RPMI8226 (cell line): ENCODE results near the gene TMEM235.

Experiments used
- DNase-seq: peaks from one replicate; pipeline ENCODE4 v3.0.0-alpha.2; 2015

The TMEM235 gene

DNA sequence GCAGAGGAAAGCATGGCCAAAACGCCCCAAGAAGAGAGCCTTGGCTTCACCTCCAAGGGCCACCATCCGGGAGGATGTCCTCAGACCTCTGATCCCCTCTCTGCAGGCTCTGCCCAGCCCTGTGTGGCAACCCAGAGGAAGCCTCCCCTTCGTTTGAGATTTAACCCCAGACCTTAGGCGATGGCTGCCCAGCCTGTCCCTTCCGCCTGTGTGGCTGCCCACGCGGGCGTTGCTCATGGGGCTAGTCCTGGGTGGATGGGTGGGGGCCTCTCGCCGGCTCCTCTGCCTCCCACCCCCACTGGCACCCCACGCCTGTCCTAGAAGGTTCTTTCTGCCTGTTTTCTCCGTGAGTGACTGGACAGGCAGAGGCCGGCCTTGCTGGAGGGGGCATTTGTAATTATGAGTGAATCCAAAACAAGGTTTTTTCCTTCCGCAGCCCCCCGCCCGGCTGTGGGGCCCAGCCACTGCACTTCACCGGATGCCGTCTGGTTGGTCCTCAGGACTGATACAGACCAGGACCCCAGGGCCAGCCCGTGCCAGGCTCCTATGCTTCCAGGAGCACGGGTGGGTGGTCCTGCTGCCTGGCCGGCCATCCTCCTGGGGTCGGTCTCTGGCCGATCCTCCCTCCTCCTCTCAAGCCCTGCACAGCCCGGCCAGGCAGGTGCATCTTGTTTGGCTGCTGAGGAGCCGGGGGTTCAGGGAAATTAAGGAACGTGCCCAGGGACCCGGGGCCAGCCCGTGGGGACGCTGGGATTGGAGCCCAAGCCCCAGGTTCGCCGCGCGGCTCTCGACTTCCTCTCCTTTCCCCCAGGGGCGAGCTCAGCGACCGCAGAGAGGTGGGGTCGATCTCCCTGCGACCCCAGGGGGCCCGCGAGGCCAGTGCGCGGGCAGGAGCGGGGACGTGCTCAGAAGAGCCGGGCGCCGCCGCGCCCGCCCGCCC, at the start of gene TMEM235:
Gene TMEM235 (plus strand): TSS at position 636 of the 940 bp plus-strand sequence. CDS start 393 bp downstream, outside the sequence.
- DNase-seq, result no peak

DNA sequence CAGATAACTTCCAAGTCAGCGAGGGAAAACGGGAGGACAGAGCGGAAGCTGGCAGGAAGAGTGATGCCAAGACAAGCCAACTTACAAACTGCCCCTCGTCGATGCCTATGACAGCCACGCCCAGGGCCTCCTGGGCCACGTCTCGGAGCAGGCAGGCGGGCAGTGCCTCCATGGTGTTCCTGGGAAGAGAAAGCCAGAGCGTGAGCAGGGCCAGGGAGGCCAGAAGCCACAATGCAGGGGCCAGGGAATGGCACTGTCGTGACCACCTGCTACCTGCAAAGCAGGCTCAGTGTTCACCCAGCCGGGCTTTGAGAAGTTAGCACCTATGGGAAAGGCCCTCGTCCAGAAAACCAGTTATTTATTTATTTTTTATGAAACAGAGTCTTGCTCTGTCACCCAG, 48.9 kb upstream of the TMEM235 start:
- no peak for DNase-seq

GRCh38 chr17:78183916-78184315, 47.5 kb upstream of the TMEM235 start:
- no peak for DNase-seq

DNA sequence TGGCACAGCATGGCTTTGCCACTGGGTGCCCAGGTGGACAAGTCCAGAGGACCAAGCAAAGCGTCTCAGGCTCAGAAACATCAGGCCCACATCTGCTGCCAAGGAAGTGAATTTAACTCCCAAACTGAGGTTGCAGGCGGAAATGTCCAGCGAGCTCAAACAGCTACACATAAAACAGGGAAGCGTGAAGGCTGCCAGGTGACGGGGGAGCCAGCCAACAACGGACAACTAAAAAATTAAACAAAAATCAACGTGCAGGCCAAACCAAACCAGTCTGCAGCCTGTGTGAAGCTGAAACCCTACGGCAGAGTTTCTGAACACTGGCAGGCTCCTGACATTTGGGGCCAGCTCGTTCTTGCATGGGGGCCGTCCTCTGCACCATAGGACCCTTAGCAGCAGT, 47.1 kb upstream of the TMEM235 start:
- no peak for DNase-seq

DNA sequence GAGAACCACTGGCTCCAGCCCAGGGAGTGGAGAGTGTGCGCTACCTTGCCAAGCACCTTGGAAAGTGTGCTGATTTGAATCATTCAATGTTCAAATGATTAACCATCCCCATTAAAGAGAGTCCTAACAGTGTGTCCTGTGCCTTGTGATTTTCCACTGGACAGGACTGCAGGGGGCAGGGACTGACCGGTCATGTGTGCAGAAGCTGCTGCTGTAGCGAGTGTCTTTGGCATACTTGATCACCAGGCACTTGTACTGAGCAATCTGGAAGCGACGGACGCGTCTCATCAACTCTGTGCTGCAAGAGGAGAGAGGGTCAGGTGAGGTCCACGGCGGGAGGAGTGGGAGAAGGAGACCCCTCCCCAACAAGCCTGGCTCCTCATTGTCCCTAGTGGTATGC, 46.6 kb upstream of the TMEM235 start:
- DNase-seq, result no peak

GRCh38 chr17:78185981-78186691, 45.3 kb upstream of the TMEM235 start:
- DNase-seq, result peak; percentile 71

GRCh38 chr17:78186692-78187595, 44.5 kb upstream of the TMEM235 start, which contains the start of the genes AFMID and TK1:
Gene AFMID (plus strand): TSS chr17:78187362. CDS start chr17:78187371, 9 bp downstream.
Gene TK1 (minus strand): TSS chr17:78187052. CDS start chr17:78186994, 58 bp downstream.
- DNase-seq, result peak; percentile 97

DNA sequence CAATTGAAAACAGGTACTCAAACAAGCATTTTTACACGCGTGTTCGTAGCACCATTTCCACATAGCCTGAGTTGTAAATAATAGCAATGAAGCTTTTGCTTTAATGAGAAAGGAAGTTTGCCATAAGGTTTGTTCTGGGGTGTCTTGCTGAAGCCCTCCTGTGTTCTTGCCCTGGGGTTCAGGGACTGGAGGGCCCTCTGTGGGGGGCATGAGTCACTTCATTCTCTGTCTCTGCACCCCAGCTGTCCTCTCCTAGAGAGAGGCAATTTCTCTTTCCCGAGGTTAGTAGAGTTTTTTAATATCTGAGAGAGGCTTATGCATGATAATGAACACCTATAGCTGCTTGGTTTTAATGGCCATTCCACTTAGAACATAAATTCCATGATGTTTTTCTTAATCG, 34.7 kb upstream of the TMEM235 start:
- no peak for DNase-seq

DNA sequence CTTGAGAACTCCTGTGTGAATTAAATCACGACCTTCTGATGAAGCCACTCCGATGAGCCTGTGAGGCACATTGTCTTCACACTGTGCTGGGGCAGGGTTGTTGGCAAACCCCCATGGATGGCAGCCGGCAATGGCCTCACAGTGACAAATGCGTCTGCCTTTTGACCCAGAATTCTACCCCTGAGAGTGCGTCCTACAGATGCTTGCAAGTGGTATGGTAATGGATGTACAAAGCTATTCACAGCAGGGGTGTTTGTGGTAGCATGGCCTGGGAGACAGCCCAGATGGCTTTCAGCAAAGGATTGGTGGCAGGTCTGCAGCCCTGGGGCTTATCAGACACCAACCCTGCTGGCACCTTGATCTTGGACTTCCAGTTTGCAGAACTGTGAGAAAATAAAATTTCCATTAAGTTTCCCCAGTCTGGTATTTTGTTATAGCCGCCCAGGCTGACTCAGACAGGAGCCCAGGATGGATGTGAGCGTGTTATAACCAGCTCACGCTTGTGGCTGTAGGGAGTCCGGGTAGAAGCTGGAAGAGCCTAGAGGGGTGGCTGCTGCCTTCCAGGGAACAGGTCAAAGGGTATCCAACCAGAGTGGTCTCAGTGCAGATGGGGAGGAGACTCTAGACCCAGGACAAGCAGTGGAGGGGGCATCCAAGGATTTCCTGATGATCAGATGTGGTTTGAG, 34.1 kb upstream of the TMEM235 start:
- DNase-seq, result no peak

GRCh38 chr17:78200451-78200850, 31.0 kb upstream of the TMEM235 start:
- DNase-seq, result no peak

- no peak for DNase-seq
Observed at GRCh38 chr17:78202666-78203065, 28.8 kb upstream of the TMEM235 start.

DNA sequence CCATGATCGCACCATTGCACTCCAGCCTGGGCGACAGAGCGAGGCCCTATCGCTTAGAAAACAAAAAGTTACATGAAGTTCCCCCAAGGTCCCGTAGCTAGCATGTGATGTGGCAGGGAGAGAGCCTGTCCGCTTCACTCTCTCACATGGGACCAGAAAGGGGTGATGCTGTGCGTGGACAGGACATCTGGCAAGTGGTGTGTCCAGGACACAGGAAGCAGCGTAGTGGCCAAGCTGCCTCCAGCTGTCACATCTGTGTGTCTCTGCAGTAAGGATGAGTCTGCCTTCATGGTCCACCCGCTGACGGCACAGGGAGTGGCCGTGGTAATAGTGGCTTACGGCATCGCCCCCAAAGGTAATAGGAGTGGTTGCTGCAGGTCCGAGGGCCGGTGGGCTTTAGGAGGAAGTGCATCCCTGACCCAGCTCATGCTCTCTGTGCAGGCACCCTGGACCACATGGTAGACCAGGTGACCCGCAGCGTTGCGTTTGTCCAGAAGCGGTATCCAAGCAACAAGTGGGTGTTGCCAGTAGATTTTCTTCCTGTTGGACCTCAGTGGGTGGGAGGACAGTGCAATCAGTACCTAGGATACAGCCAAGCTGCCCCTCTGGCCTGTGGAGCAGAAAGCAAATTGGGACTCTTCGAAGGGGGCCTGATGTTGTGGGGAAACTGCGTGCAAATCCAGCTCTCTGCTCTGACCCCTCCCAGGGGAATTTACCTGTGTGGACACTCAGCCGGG, 26.9 kb upstream of the TMEM235 start:
- no peak for DNase-seq

DNA sequence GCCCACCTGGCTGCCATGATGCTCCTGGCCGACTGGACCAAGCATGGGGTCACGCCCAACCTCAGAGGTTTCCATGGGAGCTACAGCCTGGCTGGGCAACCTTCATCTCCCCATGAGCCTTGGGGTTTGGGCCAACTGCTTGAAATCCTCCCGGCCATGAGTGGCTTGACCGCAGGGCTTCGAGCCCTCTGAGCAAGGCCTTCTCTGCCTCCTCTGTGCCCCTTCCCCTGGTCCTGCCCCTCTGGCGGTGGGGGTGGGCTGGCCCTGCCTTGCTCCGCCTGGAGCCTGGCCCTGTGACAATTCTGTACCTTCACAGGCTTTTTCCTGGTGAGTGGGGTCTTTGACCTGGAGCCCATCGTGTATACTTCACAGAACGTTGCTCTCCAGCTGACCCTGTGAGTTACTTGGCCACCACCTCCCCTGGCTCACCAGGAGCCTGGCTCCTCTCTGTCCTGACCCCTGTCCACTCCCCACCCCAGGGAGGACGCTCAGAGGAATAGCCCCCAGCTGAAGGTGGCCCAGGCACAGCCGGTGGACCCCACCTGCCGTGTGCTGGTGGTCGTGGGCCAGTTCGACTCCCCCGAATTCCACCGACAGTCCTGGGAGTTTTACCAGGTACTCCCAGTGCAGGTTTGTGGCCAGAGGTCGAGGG, 26.2 kb upstream of the TMEM235 start:
- DNase-seq, result no peak

- DNase-seq, result no peak
Observed at GRCh38 chr17:78206298-78206697, 25.1 kb upstream of the TMEM235 start.

DNA sequence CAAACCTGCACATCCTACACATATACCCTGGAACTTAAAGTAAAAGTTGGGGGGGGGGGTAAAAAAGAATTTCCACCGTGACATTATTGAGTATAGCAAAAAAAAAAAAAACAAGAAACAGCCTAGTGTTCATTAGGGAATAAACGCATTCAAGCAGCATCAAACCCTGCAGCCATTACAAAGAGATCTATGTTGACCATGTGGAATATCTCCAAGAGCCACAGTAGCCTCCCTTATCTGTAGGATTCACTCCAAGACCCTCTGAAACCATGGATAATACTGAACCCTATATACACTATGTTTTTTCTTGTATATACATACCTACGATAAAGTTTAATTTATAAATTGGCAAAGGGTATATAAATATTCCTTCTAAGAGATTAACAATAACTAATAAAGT, 22.9 kb upstream of the TMEM235 start:
- no peak for DNase-seq

- DNase-seq, result no peak
Observed at GRCh38 chr17:78210111-78210510, 21.3 kb upstream of the TMEM235 start.

- DNase-seq, result no peak
Observed at GRCh38 chr17:78211032-78211431, 20.4 kb upstream of the TMEM235 start.

- DNase-seq, result peak; percentile 96
Observed at GRCh38 chr17:78214016-78214705, 17.3 kb upstream of the TMEM235 start, which contains the start of gene BIRC5. Gene BIRC5 (plus strand): TSS chr17:78214253. CDS start chr17:78214317, 64 bp downstream.

- peak; percentile 8 for DNase-seq
Observed at GRCh38 chr17:78214706-78215061, 16.7 kb upstream of the TMEM235 start.
